Measurements from ENCODE around the gene DHRS13. TPM values are rescaled to one million over a fixed set of nuclear protein-coding genes. Genes with fewer than 3 reads are reported as not detected.
A peak's percentile ranks its signal among the peaks of the same experiment; 100 is the strongest.

DHRS13 gene
- total and polyA plus RNA-seq, 4 donors, result 5.0 to 91.6 (median 11.0) TPM

DNA sequence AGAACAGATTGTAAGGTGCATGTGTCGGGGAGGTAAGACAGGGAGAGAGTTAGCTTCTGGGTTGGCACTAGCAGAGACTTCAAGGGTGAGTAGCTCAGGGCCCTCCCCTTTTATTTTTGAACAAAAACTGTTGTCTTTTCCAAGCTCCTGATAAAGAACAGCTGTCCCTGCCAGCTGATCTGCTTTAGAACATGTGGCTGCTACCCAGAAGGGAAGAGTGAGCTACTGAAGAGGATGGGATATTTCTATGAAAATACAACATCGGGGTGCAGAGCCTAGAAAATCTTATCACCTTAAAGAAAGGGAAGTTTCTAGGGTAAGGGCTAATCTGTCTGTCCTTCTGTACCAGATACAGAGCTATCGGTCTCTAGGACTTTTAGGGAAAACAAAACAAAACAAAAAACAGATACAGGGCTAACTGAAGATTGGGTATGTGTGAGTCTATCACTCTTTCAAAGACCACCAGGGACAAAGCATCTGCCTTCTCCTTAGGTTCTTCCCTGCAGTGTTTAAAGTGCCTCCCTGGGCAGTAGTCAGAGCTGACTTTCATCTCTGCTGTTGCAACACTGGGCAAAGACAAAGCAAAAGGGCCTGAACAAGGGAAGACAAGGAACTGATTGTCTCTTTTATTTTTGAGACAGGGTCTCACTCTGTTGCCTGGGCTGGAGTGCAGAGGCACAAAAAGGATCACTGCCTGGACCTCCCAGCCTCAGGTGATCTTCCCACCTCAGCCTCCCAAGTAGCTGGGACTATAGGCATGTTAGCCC is 5.0 kb upstream of the DHRS13 start:
- Histone ChIP-seq H3K4me1 (ENCODE audit: control insufficient read depth in 4 of 4, insufficient read depth in 4 of 4, low read length in 3 of 4) (peaks cover 14 to 20% (median 17%) of the 10 kb centered on the region in 4 donors), H3K36me3 (ENCODE audit: control insufficient read depth in 4 of 4, insufficient read depth in 3 of 4, low read depth in 1 of 4, low read length in 3 of 4) (peaks cover 23 to 63% (median 40%) of the 10 kb centered on the region in 4 donors), H3K27me3 (ENCODE audit: control insufficient read depth in 4 of 4, insufficient read depth in 4 of 4, low read length in 3 of 4) (no peaks in the 10 kb centered on the region), H3K27ac (ENCODE audit: low read depth in 1 of 2, low read length in 2 of 2) (peak overlapping the region in 1 of 2 donors; percentile 50), H3K9ac (ENCODE audit: low read depth in 1 of 2, low read length in 2 of 2) (no peak overlapping the region), H3K9me3 (ENCODE audit: control insufficient read depth in 4 of 4, low read length in 3 of 4) (no peaks in the 10 kb centered on the region), H3K4me3 (ENCODE audit: low read depth in 1 of 3, low read length in 3 of 3) (no peak overlapping the region)
- no peak for DNase-seq (ENCODE audit: low spot score)
- WGBS, result 85% methylated on average over 3 of the region's 3 CpGs
- TF ChIP-seq JUND (IDR thresholded peaks at IDR 0.05) (no peak), HNF4A (conservative IDR thresholded peaks at IDR 0.05) (no peak), TAF1 (conservative IDR thresholded peaks at IDR 0.05) (no peak), YY1 (IDR thresholded peaks at IDR 0.05) (no peak), GABPA (IDR thresholded peaks at IDR 0.05 in 1 of 2, conservative IDR thresholded peaks at IDR 0.05 in 1 of 2) (no peak), CTCF (IDR thresholded peaks at IDR 0.05; ENCODE audit: low read depth, low read length, missing input control) (no peak), EGR1 (IDR thresholded peaks at IDR 0.05; ENCODE audit: low read depth in 2 of 2) (no peak), SP1 (IDR thresholded peaks at IDR 0.05) (no peak), FOXA2 (IDR thresholded peaks at IDR 0.05) (no peak), RAD21 (IDR thresholded peaks at IDR 0.05) (no peak), NR2F2 (IDR thresholded peaks at IDR 0.05) (no peak)
- TF ChIP-seq, protein P1, sequence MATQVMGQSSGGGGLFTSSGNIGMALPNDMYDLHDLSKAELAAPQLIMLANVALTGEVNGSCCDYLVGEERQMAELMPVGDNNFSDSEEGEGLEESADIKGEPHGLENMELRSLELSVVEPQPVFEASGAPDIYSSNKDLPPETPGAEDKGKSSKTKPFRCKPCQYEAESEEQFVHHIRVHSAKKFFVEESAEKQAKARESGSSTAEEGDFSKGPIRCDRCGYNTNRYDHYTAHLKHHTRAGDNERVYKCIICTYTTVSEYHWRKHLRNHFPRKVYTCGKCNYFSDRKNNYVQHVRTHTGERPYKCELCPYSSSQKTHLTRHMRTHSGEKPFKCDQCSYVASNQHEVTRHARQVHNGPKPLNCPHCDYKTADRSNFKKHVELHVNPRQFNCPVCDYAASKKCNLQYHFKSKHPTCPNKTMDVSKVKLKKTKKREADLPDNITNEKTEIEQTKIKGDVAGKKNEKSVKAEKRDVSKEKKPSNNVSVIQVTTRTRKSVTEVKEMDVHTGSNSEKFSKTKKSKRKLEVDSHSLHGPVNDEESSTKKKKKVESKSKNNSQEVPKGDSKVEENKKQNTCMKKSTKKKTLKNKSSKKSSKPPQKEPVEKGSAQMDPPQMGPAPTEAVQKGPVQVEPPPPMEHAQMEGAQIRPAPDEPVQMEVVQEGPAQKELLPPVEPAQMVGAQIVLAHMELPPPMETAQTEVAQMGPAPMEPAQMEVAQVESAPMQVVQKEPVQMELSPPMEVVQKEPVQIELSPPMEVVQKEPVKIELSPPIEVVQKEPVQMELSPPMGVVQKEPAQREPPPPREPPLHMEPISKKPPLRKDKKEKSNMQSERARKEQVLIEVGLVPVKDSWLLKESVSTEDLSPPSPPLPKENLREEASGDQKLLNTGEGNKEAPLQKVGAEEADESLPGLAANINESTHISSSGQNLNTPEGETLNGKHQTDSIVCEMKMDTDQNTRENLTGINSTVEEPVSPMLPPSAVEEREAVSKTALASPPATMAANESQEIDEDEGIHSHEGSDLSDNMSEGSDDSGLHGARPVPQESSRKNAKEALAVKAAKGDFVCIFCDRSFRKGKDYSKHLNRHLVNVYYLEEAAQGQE (IDR thresholded peaks at IDR 0.05), result no peak
- TF ChIP-seq, protein P2, sequence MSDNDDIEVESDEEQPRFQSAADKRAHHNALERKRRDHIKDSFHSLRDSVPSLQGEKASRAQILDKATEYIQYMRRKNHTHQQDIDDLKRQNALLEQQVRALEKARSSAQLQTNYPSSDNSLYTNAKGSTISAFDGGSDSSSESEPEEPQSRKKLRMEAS (IDR thresholded peaks at IDR 0.05), result no peak

DNA sequence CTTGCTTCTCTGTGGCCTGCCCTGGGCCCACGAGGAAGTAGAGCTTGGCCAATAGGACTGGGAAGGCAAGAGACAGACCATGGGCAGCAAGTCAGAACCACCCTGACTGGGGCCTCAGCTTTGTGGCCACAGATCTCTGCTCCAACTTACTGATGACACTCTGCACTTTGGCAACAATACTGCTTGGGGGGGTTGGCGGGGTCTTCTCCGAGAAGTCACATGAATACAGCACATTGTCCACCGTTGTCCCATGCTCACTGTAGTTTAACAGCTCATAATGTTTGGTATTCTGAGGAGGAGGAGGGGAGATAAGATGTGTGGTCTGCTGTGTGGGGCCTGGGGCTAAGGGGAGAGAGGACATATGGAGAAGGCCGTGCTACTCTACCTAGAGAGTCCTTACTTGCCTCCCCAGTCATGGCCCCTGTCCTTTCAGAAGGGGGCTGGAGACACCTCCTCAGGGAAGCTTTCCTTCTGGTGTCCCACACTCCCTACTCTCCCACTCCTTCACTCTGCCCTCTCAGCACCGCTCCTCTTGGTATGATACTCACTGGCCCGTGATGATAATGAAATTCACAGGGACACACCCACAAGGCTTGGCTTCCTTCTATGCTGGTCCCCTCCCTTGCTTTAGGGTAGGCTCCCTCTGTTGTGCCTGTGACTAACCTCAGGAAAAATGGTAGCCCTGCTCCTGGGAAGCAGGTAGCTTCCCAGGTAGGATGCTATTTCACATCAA is 4.0 kb upstream of the DHRS13 start:
- WGBS, result 84% methylated on average over 7 of the region's 7 CpGs
- H3K4me1 ChIP-seq (ENCODE audit: control insufficient read depth in 4 of 4, insufficient read depth in 4 of 4, low read length in 3 of 4), result peaks cover 8 to 15% (median 11%) of the 10 kb centered on the region in 4 donors
- no peaks in the 10 kb centered on the region for H3K9me3 ChIP-seq (ENCODE audit: control insufficient read depth in 4 of 4, low read length in 3 of 4)
- H3K27ac ChIP-seq (ENCODE audit: low read depth in 1 of 2, low read length in 2 of 2), result no peak overlapping the region
- TF ChIP-seq FOXA2 (IDR thresholded peaks at IDR 0.05), result no peak
- no peak for TF ChIP-seq RAD21 (IDR thresholded peaks at IDR 0.05)
- TF ChIP-seq GABPA (IDR thresholded peaks at IDR 0.05 in 1 of 2, conservative IDR thresholded peaks at IDR 0.05 in 1 of 2), result no peak
- no peak for TF ChIP-seq ZBTB33 (IDR thresholded peaks at IDR 0.05)
- no peak for TF ChIP-seq HNF4A (conservative IDR thresholded peaks at IDR 0.05)
- no peak overlapping the region for H3K9ac ChIP-seq (ENCODE audit: low read depth in 1 of 2, low read length in 2 of 2)
- no peaks in the 10 kb centered on the region for H3K27me3 ChIP-seq (ENCODE audit: control insufficient read depth in 4 of 4, insufficient read depth in 4 of 4, low read length in 3 of 4)
- peak; percentile 68 for DNase-seq (ENCODE audit: low spot score)
- H3K36me3 ChIP-seq (ENCODE audit: control insufficient read depth in 4 of 4, insufficient read depth in 3 of 4, low read depth in 1 of 4, low read length in 3 of 4), result peaks cover 18 to 54% (median 37%) of the 10 kb centered on the region in 4 donors
- no peak overlapping the region for H3K4me3 ChIP-seq (ENCODE audit: low read depth in 1 of 3, low read length in 3 of 3)
